Sigmoid colon (tissue), 7 donors: Measurements from ENCODE around the gene FUT6. TPM values are rescaled to one million over a fixed set of nuclear protein-coding genes. Genes with fewer than 3 reads are reported as not detected.
"Not testable (repeated sequence)": the region's sequence is repeated elsewhere in the genome, so short reads cannot be mapped to it uniquely, and the experiment has no call there.

Source experiments
- DNase-seq: peaks from one replicate; pipeline ENCODE4 v3.0.0-alpha.2; 2019
- H3K27ac ChIP-seq, 4 donors: fragments of 200-600 bp; sonication (generic); one replicate each; pipeline ENCODE4 v1.5.1; 2016 to 2019; ENCODE audit warnings: mild to moderate bottlenecking in 1 of 4
- H3K27me3 ChIP-seq, 3 donors: fragments of 200-600 bp; sonication (generic); one replicate each; pipeline ENCODE4 v1.5.1; 2019; ENCODE audit warnings: mild to moderate bottlenecking in 1 of 3
- H3K36me3 ChIP-seq, 4 donors: fragments of 200-600 bp; sonication (generic); one replicate each; pipeline ENCODE4 v1.5.1; 2016 to 2019
- H3K4me1 ChIP-seq, 4 donors: fragments of 200-600 bp; sonication (generic); one replicate each; pipeline ENCODE4 v1.5.1; 2017 to 2019
- H3K4me3 ChIP-seq, 4 donors: fragments of 200-600 bp; sonication (generic); one replicate each; pipeline ENCODE4 v1.5.1; 2017 to 2019; ENCODE audit warnings: mild to moderate bottlenecking in 2 of 4, moderate library complexity in 1 of 4
- H3K9me3 ChIP-seq, 4 donors: fragments of 200-600 bp in 3 of 4; sonication (generic) in 3 of 4; one replicate each; pipeline versions ENCODE4 v1.5.1 to v1.6.1; 2013 to 2019
- EP300 ChIP-seq, 4 donors: sonication (generic); formaldehyde crosslinking; IDR thresholded peaks; one replicate each; pipeline ENCODE4 v1.6.1; 2017; ENCODE audit warnings: antibody characterized with exemption in 4 of 4
- POLR2A ChIP-seq, 2 donors: fragments of 450-650 bp; IDR thresholded peaks; one replicate each; pipeline ENCODE4 v1.6.1; 2016; ENCODE audit warnings: antibody characterized with exemption in 2 of 2, mild to moderate bottlenecking in 2 of 2, moderate library complexity in 2 of 2
- POLR2AphosphoS5 ChIP-seq, 4 donors: sonication (generic); formaldehyde crosslinking; IDR thresholded peaks; one replicate each; pipeline ENCODE4 v1.6.1; 2017; ENCODE audit warnings: antibody characterized with exemption in 4 of 4
- WGBS, 2 donors: extraction: QIAGEN DNeasy Blood & Tissue Kit; methylation state at CpG; one replicate each; pipeline ENCODE4 v1.1.7; 2013; 5-methylcytosine and 5-hydroxymethylcytosine counted together
- intact Hi-C: fragments of 100-400 bp; cut with DNase I; formaldehyde crosslinking; loops from one replicate; pipeline ENCODE4 v1.15.1; 2023
- polyA plus RNA-seq, 3 donors: library from polyadenylated mRNA; stranded (reverse); fragments of 200-250 nt; gene quantifications; one replicate each; pipeline ENCODE4 v1.2.3, GENCODE V29; 2013
- total RNA-seq, 4 donors: library from RNA; depleted of rRNA; stranded (reverse); fragments of >200 nt; gene quantifications; one replicate each; pipeline ENCODE4 v1.1.0, GENCODE V29; 2016
- TF ChIP-seq, protein P1 (sequence below), 4 experiments: fragments of 450-650 bp in 3 of 4; fragments of 200-600 bp in 1 of 4; IDR thresholded peaks; one replicate each; pipeline ENCODE4 v1.5.1; 2016 to 2019; ENCODE audit warnings: antibody characterized with exemption in 4 of 4, mild to moderate bottlenecking in 3 of 4, moderate library complexity in 2 of 4
- donor health status: healthy with polysubstance abuse.
- donor health status: Bipolar disorder and iron deficiency.
- donor health status: healthy.

The FUT6 gene
- not detected for total RNA-seq
- polyA plus RNA-seq, result 10 to 100 TPM; 14.8 to 61.1 (median 21.0) TPM

DNA sequence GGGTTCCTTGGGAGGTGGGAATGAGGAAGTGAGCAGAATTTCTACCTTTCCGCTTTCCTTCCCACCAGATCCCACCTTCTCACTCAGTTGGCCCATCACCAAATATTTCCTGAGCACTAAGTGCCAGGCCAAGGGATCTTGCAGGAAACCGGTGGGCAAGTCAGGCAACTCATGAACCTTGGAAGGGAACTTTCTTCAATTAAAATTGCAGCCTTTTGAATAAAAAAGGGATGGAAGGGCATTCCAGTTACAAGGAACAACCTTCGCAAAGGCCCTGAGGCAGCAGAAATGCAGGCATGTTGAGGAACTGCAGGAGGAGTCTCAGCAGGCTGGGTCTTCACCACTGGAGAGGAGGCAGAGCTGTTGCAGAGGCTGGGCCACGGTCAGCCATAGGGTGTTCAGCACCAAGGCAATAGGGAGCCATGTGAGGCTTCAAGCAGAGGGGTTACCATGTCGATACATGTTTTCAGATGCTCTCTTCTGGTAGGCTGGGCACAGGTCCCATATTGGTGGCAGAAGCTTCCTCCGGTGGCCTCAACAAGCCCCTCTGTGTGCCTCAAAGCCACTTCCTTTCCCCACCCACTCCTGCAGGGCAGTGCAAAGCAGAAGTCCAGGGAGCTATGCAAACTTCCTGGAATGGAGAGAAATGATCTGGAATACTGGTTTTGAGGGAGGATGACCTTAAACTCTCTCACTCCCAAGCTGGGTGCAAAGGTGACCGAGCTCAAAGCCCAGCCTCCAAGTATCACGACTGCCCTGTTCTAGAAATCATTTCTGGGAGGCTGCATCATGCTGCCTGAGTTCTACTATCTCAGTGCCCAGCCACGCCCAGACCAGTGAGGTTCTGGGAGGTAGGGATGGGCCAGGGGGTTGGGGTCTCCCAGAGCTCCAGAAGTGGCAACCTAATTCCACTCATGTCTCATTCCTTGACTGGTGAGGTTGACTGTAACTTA, at the start of gene FUT6:
TSS of gene FUT6 (minus strand) at position 638 of the 953 bp plus-strand sequence. CDS start 7,135 bp downstream, outside the sequence.
- Histone ChIP-seq H3K27me3 (no peaks in the 10 kb centered on the region), H3K27ac (no peak within 1 kb of the TSS), H3K36me3 (no peaks in the 10 kb centered on the region), H3K4me3 (no peak within 1 kb of the TSS), H3K9me3 (no peaks in the 10 kb centered on the region), H3K4me1 (no peaks in the 10 kb centered on the region)
- WGBS, 2 donors, result 61 to 67% methylated on average over 9 of the region's 9 CpGs
- intact Hi-C loops, result no loop called here
- TF ChIP-seq, protein P1, sequence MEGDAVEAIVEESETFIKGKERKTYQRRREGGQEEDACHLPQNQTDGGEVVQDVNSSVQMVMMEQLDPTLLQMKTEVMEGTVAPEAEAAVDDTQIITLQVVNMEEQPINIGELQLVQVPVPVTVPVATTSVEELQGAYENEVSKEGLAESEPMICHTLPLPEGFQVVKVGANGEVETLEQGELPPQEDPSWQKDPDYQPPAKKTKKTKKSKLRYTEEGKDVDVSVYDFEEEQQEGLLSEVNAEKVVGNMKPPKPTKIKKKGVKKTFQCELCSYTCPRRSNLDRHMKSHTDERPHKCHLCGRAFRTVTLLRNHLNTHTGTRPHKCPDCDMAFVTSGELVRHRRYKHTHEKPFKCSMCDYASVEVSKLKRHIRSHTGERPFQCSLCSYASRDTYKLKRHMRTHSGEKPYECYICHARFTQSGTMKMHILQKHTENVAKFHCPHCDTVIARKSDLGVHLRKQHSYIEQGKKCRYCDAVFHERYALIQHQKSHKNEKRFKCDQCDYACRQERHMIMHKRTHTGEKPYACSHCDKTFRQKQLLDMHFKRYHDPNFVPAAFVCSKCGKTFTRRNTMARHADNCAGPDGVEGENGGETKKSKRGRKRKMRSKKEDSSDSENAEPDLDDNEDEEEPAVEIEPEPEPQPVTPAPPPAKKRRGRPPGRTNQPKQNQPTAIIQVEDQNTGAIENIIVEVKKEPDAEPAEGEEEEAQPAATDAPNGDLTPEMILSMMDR (IDR thresholded peaks at IDR 0.05), result no peak
- TF ChIP-seq POLR2AphosphoS5 (IDR thresholded peaks at IDR 0.05) (no peak), POLR2A (IDR thresholded peaks at IDR 0.05) (no peak), EP300 (IDR thresholded peaks at IDR 0.05) (no peak)
- no peak for DNase-seq

- H3K9me3 ChIP-seq, DNase-seq, intact Hi-C loops, H3K4me3 ChIP-seq, H3K27me3 ChIP-seq, H3K36me3 ChIP-seq: not testable (repeated sequence)
- Histone ChIP-seq H3K4me1 (peaks cover 0 to 49% (median 33%) of the 10 kb centered on the region in 4 donors), H3K27ac (peak overlapping the region in 3 of 4 donors; percentile 79 to 94 (median 88))
- 82 to 86% methylated on average over 11 of the region's 11 CpGs for WGBS, 2 donors
These were observed 44.7 kb upstream of the FUT6 start for GRCh38 chr19:5884065-5884811.

GRCh38 chr19:5883157-5883873, 43.8 kb upstream of the FUT6 start:
- H3K27me3 ChIP-seq, DNase-seq, H3K36me3 ChIP-seq, H3K9me3 ChIP-seq, intact Hi-C loops, H3K4me3 ChIP-seq: not testable (repeated sequence)
- H3K4me1 ChIP-seq, result peaks cover 0 to 54% (median 37%) of the 10 kb centered on the region in 4 donors
- TF ChIP-seq POLR2AphosphoS5 (IDR thresholded peaks at IDR 0.05), result peak in 1 of 4 donors; percentile 1
- 61 to 80% methylated on average over 13 of the region's 13 CpGs for WGBS, 2 donors
- peak overlapping the region; percentile 56 to 94 (median 84) for H3K27ac ChIP-seq

- Histone ChIP-seq H3K27ac (peak overlapping the region; percentile 79 to 94 (median 84)), H3K36me3 (no peaks in the 10 kb centered on the region), H3K9me3 (no peaks in the 10 kb centered on the region), H3K27me3 (no peaks in the 10 kb centered on the region), H3K4me1 (peaks cover 0 to 54% (median 37%) of the 10 kb centered on the region in 4 donors), H3K4me3 (no peak overlapping the region)
- WGBS, 2 donors, result 50 to 61% methylated on average over 9 of the region's 9 CpGs
- intact Hi-C loops, result no loop called here
- TF ChIP-seq POLR2AphosphoS5 (IDR thresholded peaks at IDR 0.05) (no peak), POLR2A (IDR thresholded peaks at IDR 0.05) (no peak), EP300 (IDR thresholded peaks at IDR 0.05) (no peak)
- TF ChIP-seq, protein P1 (IDR thresholded peaks at IDR 0.05), result no peak
- no peak for DNase-seq
These were observed 43.0 kb upstream of the FUT6 start for GRCh38 chr19:5882421-5882968.

- Histone ChIP-seq H3K27ac (peak overlapping the region; percentile 79 to 94 (median 84)), H3K4me1 (peaks cover 0 to 57% (median 41%) of the 10 kb centered on the region in 4 donors), H3K27me3 (no peaks in the 10 kb centered on the region), H3K4me3 (no peak overlapping the region), H3K36me3 (no peaks in the 10 kb centered on the region), H3K9me3 (no peaks in the 10 kb centered on the region)
- intact Hi-C loops, result loop anchor here (2.0 kb wide), 1 partner anchor 53 kb away; no protein-coding TSS in a partner anchor
- TF ChIP-seq EP300 (IDR thresholded peaks at IDR 0.05), result no peak
- no peak for TF ChIP-seq POLR2A (IDR thresholded peaks at IDR 0.05)
- TF ChIP-seq, protein P1 (IDR thresholded peaks at IDR 0.05), result no peak
- no peak for TF ChIP-seq POLR2AphosphoS5 (IDR thresholded peaks at IDR 0.05)
- no peak for DNase-seq
- 40 to 58% methylated on average over 19 of the region's 19 CpGs for WGBS, 2 donors
These were observed 42.2 kb upstream of the FUT6 start for GRCh38 chr19:5881543-5882299.
